Bone marrow (tissue), 2 donors: ENCODE measurements around the gene ELAC1.
"Not testable (repeated sequence)": the region's sequence is repeated elsewhere in the genome, so short reads cannot be mapped to it uniquely, and the experiment has no call there.

Experiments
- DNase-seq, 2 donors: peaks; one replicate each; lab custom pipeline; 2025; lab: John Stamatoyannopoulos, UW

Gene ELAC1, protein sequence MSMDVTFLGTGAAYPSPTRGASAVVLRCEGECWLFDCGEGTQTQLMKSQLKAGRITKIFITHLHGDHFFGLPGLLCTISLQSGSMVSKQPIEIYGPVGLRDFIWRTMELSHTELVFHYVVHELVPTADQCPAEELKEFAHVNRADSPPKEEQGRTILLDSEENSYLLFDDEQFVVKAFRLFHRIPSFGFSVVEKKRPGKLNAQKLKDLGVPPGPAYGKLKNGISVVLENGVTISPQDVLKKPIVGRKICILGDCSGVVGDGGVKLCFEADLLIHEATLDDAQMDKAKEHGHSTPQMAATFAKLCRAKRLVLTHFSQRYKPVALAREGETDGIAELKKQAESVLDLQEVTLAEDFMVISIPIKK

GRCh38 chr18:50967714-50968661 is at the start of gene ELAC1:
ELAC1 (plus strand) TSS chr18:50968040; CDS start chr18:50974405, 6,365 bp downstream.
- DNase-seq = peak; percentile 26 to 76

GRCh38 chr18:50918153-50918552 is 49.7 kb upstream of the ELAC1 start:
- no peak for DNase-seq

DNA sequence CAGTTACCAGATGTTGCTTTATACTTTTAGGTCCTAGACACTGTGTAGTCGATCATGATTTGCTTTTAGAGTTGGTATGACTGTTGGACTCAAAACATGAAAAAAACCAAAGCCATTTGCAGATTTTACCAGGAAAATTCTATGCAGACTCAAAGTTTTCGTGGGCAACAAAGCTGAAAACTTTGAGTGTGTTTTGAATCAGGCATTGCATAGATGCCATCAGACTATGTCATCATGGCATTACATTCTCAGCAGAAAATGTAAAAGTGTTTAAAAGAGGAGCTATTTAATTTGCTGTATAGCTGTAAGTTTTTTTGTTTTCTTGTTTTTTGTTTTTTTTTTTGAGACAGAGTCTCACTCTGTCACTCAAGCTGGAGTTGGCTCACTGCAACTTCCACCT is 43.5 kb upstream of the ELAC1 start:
- DNase-seq = no peak

DNA sequence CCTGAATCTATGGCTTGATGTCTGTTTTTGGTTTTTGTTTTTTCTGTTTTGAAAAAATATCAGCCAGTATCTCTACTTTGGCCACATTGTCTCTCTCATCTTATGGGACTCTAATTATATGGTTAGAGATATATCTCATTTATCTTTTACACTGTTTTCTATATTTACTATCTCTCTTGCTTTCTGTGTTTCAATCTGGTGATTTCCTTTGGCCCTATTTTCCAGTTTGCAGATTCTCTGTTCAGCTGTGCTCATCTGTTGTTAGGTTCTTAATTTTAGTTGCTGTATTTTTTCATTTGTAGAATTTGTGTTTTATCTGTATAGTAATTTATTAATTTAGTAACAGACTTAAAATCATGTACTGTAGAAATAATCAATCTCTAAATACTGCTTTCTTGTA is 41.3 kb upstream of the ELAC1 start:
- DNase-seq = no peak

- no peak for DNase-seq
Observed at GRCh38 chr18:50928551-50928950, 39.3 kb upstream of the ELAC1 start.

- DNase-seq = no peak
Observed at GRCh38 chr18:50933684-50934083, 34.2 kb upstream of the ELAC1 start.

DNA sequence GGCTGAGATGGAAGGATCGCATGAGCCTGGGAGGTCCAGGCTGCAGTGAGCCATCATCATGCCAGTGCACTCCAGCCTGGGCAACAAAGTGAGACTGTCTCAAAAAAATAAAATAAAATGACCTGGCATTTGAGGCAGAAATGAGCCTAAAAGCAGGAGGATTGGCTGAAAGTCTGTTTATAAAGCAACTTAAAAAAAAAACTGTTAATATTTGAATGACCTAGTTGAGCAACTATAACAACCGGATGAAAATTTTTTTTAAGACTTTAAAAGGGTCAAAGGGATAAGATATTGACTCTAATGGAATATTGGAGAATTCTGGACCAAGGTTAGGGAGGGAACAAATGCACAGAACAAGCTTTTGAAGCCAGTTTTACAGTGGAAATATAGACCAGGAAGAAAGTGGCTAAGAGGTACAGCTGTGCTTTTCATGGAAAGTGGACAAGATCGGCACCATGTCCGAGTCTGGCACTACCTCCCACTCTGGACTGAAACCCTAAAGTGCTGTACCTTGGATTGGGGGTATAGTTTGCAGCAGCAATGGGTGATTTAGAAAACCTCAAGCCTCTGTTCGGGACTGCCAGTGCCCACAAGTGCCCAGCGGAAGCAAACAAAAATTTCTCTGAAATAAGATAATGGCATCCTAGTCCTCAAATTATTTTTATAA is 33.2 kb upstream of the ELAC1 start:
- no peak for DNase-seq

DNA sequence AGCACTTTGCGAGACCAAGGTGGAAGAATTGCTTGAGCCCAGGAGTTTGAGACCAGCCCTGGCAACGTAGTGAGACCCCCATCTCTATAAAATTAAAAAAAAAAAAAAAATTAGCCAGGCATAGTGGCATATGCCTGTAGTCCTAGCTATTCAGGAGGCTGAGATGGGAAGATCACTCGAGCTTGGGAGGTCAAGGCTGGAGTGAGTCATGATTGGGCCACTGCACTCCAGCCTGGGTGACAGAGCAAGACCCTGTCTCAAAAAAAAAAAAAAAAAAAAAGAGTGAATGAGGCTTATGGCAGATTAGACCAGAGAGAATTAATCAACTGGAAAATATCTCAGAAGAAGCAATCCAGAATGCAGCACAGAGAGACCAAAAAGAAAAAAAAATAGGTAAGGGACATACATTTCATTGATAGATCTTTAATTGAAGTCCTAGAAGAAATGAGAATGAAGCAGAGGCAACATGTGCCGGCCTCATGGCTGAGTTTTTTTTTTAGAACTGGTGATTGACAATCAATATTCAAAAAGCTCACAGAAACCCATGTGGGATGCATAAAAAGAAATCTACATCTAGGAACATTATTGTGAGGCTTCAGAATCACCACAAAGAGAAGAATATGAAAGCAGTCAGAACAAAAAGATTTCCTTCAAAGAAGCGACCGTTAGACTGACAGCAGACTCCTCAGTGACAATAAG is 32.2 kb upstream of the ELAC1 start:
- DNase-seq = no peak

GRCh38 chr18:50937183-50937582 is 30.7 kb upstream of the ELAC1 start:
- DNase-seq = no peak

GRCh38 chr18:50938912-50939311 is 28.9 kb upstream of the ELAC1 start:
- DNase-seq = no peak

- DNase-seq = peak in 1 of 2 donors; percentile 14
Observed at GRCh38 chr18:50944245-50944932, 23.5 kb upstream of the ELAC1 start.

DNA sequence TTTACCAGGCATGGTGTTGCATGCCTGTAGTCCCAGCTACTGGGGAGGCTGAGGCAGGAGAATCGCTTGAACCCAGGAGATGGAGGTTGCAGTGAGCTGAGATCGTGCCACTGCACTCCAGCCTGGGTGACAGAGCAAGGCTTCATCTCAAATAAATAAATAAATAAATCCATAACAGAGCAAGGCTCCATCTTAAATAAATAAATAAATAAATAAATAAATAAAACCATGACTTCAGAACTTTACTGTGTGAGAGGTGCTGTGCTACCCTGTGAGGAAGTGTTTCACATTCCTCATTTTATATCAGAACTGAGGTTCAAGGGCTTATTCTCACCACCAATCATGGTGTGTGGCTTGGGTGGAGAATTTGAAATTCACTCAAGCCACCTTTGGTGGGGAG is 21.9 kb upstream of the ELAC1 start:
- DNase-seq = not testable (repeated sequence)

DNA sequence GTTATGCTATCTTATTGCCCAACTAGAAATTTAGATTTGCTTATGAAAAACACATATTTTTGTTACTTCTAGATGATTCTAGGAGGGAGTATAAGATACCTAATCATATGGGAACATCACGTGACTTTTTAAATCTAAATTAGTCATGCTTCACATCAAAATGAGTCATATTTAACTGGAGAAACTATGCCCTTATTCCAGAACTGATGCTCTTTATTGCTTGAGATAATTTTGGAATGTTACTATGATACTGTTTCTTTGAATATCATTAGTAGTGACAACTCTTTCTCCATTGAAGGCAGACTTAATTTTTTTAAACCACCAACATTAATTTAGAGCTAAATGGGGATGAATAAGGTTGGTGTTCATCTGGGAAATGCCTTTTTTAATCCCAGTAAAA is 19.9 kb upstream of the ELAC1 start:
- no peak for DNase-seq

GRCh38 chr18:50949185-50949584 is 18.7 kb upstream of the ELAC1 start:
- no peak for DNase-seq

GRCh38 chr18:50950626-50951025 is 17.2 kb upstream of the ELAC1 start:
- no peak for DNase-seq

DNA sequence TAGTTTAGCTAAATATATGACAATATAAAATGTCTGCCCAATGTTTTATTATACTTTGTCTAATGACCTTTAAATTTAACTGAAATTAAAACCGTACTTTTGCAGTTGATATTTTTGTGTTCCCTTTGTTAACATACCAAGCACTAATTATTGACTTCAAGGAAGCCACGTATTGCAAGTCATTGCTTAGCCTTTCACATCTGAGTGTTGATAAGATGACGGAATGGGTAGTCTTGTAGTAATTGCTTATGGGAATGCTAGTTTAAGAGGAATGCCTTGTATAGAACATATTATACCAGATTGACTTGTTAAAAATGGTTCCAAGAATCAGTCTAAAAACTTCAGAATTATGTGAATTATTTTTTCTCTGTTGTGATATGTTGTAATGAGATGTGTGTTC is 14.0 kb upstream of the ELAC1 start:
- DNase-seq = no peak

- no peak for DNase-seq
Observed at GRCh38 chr18:50955253-50955652, 12.6 kb upstream of the ELAC1 start.

GRCh38 chr18:50956116-50956515 is 11.7 kb upstream of the ELAC1 start:
- DNase-seq = no peak

- DNase-seq = no peak
Observed at GRCh38 chr18:50961974-50962373, 5.9 kb upstream of the ELAC1 start.

DNA sequence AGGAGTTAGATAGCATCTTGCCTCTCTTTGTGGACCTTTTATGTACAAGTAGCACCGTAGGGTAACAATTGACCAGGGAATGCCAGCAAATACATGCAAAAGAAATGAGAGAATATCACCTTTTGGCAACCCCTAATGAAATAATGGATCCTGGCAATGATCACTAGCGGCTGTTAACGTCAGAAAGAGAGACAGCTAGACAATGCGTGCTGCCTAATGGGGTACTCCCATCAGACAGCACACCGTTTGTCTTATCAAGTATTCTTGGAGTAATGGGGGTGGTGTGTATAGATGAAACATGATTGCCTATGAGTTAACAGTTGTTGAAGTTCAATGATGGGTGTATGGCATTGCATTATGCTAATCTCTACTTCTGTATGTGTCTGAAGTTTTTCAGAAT is 1.6 kb downstream of the ELAC1 start:
- DNase-seq = no peak

DNA sequence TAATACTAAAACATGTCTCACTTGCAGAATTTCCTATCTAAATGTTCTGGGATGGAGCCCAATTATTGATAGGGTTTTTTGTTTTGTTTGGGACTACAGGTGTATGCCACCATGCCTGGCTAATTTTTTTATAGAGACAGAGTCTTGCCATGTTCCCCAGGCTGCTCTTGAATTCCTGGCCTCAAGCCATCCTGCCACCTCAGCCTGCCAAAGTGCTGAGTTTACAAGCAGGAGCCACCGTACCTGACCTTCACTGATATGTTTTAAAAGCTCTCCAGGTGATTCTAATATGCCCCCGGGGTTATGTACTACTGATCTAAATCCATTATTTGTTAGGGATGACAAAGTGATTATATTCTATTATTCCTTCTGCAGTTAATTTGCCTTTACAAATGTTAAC is 2.2 kb downstream of the ELAC1 start:
- DNase-seq = no peak
